HTERT RPE-1 (cell line): ENCODE measurements around the gene ATXN1L.
"Not testable (repeated sequence)": the region's sequence is repeated elsewhere in the genome, so short reads cannot be mapped to it uniquely, and the experiment has no call there.

Source experiments
- in situ Hi-C: fragments of 300-500 bp; cut with MboI; formaldehyde crosslinking; loops from 4 replicates; pipeline ENCODE4 v1.14.3; 2020; ENCODE audit warnings: low sequenced_read_pairs

The ATXN1L gene

GRCh38 chr16:71894229-71894920 lies 48.6 kb downstream of the ATXN1L start:
- in situ Hi-C loops, result no loop called here

DNA sequence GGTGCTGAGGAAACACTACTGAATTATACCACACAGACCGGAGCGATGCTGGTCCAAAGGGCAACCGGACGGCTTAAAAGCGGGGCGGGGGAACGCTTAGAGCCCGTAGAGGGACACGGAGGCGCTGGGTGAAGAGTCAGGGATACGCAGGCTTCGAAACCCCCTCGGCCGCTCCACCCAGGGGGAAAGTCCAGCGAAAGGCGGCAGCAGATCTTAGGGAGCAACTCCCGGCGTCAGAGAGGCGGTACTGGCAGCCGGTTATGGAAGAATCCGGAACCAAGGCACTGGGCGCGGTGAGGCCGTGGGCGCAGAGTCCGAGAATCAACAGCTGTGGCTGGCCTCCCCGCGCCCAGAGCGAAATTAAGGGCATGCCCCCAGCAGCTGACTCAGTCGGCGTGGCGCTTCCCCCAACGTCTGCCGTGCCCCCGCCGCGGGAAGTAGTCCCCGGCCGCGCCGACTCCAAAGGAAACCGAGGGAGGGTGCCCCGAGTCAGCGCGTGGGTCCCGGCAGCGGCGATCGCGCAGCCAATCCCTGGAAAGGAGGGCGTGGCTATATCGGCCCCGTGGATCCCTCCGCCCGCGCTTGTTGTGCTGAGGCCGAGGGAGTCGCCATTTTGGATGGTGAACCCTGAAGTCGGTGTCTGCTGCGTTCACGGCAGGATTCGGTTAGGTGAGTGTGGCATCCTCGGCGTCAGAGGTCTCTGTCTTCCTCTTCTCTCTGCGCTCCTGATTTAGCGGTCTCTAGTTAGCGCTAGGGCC lies 49.3 kb downstream of the ATXN1L start, which contains the start of gene IST1:
Gene IST1 (plus strand): TSS at position 611 of the 758 bp plus-strand sequence. CDS start 20,110 bp downstream, outside the sequence.
- in situ Hi-C loops, result no loop called here

DNA sequence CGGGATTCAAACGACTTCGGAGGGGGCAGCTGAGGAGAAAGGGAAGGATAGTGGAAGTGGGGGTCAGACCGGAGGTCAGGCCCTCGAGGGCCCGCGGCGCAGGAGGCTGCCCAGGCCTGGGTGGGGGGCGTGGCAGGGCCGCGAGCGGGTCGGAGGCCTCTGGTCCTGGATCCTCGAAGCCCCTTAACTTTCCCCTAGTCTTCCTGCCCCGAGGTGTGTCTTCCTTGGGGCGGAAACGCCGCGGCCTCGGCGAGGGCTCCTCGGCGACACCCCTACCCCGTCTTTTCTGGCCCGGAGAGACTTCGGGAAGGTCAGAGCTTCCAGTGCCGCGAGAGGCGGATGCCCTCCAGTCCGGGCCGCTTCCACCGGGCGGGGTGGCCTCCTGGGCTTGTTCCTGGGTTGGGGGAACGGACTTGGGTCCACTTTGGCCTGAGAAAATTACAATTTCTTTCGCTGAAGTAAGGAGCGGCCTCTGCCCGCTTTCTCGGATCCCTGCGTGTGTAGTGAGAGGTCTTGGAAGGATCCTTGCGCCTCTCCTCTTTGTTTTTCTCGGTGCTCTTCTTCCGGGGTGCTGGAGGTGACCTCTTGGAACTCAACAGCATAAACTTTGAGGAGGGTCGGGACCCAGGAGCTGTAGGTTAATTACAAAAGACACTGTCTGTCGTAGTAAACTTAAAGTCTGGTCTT lies 50.0 kb downstream of the ATXN1L start:
- in situ Hi-C loops, result no loop called here

DNA sequence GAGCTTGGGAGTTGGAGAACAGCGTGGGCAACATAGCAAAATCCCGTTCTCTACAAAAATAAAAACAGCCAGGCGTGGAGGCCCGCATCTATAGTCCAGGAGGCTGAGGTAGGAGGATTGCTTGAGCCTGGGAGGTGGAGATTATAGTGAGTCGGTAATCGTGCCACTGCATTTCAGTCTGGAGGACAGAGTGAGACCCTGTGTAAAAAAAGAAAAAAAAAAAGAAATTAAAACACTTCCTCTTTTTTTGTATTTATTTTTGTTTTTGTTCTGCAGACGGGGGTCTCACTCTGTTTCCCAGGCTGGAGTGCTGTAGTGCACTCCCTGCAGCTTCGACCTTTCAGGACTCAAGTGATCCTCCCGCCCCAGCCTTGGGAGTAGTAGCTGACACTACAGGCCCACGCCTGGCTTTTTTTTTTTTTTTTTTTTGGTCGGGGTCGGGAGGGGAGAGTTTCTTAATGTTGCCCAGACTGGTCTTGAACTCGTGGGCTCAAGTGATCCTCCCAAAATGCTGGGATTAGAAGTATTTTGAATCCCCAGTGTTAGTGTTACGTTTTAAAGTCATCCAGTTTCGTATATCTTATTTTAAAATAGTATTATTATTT lies 51.1 kb downstream of the ATXN1L start:
- in situ Hi-C loops, result no loop called here

GRCh38 chr16:71899171-71899570 lies 53.4 kb downstream of the ATXN1L start:
- in situ Hi-C loops, result no loop called here

DNA sequence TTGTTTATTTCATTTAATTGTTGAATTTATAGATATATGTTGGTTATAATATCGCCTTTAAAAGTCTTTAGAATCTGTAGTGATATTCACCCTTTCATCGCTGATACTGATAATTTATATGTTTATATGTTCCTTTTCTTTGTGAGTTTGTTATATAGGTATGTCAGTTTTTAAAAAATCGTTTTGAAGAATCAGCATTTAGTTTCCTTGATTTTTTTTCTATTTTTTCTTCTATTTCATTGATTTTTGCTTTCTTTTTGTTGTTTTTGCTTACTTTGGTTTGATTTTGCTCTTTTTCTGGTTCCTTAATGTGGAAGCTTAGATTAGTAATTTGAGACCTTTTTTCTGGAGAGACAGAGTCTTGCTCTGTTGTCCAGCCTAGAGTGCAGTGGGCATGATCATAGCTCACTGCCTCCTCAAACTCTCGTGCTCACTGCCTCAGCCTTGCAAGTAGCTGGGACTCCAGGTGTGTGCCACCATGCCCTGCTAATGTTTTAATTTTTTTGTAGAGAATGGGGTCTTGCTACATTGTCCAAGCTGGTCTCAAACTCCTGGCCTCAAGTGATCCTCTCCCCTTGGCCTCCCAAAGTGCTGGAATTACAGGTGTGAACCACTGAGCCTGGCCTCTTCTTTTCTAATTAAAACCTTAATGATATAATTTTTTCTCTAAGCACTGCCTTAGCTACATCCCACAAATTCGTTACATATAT lies 57.0 kb downstream of the ATXN1L start:
- in situ Hi-C loops, result no loop called here

DNA sequence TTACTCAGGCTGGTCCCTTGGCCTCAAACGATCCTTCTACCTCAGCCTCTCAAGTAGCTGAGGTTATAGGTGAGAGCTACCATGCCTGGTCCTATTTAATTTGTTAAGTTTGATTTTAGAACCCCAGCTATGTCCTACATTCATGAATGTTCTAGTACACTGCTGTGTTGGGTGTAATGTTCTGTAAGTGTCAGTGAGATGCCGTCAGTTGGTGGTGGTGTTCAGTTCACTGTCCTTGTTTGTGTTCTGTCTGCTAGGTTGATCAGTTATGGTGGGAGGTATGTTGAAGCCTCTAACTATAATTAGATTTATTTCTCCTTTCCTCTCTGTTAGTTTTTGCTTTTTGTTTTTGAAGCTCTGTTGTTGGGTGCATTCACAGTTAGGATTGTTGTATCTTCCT lies 57.8 kb downstream of the ATXN1L start:
- in situ Hi-C loops, result no loop called here

- in situ Hi-C loops, result no loop called here
Measured at GRCh38 chr16:71904239-71904638, 58.5 kb downstream of the ATXN1L start.

DNA sequence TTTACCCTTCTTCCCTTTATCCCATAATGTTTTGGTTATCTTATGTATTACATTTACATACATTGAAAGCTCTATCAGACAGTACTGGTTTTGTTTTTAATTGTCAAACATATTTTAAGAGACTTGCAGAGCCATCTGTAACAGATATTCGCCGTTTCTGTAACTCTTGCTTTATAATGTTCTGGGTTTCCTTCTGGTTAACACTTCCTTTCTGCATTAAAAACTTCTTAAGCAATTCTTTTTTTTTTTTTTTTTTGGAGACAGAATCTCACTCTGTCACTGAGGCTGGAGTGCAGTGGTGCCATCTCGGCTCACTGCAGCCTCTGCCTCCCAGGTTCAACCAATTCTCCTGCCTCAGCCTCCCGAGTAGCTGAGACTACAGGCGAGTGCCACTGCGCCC lies 60.0 kb downstream of the ATXN1L start:
- in situ Hi-C loops, result not testable (repeated sequence)
